Stomach smooth muscle (tissue), 2 donors: ENCODE measurements around the gene WHRN.

Experiments used
- H3K27ac ChIP-seq: one replicate; pipeline ENCODE4 v1.7.0; 2013; ENCODE audit warnings: mild to moderate bottlenecking, low read length, inconsistent platforms
- H3K27me3 ChIP-seq, 2 donors: one replicate each; pipeline ENCODE4 v1.7.0; 2013; ENCODE audit warnings: low read length in 2 of 2; ENCODE audit not compliant: insufficient read depth in 2 of 2, control insufficient read depth in 1 of 2
- H3K36me3 ChIP-seq, 2 donors: one replicate each; pipeline ENCODE4 v1.7.0; 2013; ENCODE audit warnings: low read length in 2 of 2; ENCODE audit not compliant: control insufficient read depth in 2 of 2, insufficient read depth in 2 of 2
- H3K4me1 ChIP-seq: one replicate; pipeline ENCODE4 v1.7.0; 2013; ENCODE audit warnings: low read length; ENCODE audit not compliant: control insufficient read depth, insufficient read depth
- H3K4me3 ChIP-seq, 2 donors: one replicate each; pipeline ENCODE4 v1.7.0; 2013; ENCODE audit warnings: low read length in 2 of 2
- H3K9ac ChIP-seq, 2 donors: one replicate each; pipeline ENCODE4 v1.7.0; 2013; ENCODE audit warnings: low read length in 2 of 2, mild to moderate bottlenecking in 1 of 2
- H3K9me3 ChIP-seq, 2 donors: one replicate each; pipeline ENCODE4 v1.7.0; 2013; ENCODE audit warnings: low read length in 2 of 2; ENCODE audit not compliant: control insufficient read depth in 2 of 2
- donor health status: healthy.
- donor health status: Pancreatic carcinoma.

WHRN gene

DNA sequence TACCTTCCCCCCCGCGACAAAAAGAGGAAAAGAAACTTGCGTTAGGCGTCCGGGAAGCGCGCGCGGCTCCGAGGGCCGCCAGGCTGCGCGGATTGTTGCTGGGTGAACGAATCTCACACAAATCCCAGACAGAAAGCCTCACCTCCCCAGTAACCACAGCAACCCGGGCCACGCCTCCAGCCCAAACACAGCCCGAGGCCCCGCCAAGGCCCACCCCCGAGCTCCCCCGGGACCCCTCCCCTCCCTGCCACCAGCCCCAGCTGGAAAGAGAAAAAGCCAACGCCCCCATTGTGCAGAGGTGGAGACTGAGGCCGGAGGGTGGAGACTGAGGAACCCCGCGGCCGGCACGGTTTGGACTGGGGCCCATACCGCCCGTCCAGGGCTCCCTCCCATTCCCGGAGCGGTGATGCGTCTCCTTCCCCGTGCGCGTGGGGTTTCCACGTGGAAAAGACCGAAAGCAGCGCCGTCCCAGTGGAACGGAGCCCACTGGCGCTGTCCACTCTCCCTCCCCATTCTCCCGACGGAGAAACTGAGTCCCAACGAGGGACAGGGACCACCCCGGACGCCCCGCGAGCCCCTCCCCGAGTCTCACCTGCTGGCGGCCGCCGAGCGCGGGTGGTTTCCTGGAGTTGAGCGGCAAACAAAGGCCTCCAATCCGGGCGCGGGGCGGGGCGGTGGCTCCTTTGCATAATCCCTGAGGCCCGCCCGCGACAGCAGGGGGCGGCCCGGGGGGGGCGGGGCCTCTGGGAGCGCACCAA, 107.2 kb downstream of the WHRN start:
- Histone ChIP-seq H3K9ac (peak overlapping the region; percentile 75 to 76), H3K27ac (peak overlapping the region; percentile 69), H3K27me3 (no peaks in the 10 kb centered on the region), H3K36me3 (peaks cover 0 to 9% of the 10 kb centered on the region in 2 donors), H3K9me3 (no peaks in the 10 kb centered on the region), H3K4me3 (peak overlapping the region; percentile 85 to 88), H3K4me1 (peaks cover 22% of the 10 kb centered on the region)

DNA sequence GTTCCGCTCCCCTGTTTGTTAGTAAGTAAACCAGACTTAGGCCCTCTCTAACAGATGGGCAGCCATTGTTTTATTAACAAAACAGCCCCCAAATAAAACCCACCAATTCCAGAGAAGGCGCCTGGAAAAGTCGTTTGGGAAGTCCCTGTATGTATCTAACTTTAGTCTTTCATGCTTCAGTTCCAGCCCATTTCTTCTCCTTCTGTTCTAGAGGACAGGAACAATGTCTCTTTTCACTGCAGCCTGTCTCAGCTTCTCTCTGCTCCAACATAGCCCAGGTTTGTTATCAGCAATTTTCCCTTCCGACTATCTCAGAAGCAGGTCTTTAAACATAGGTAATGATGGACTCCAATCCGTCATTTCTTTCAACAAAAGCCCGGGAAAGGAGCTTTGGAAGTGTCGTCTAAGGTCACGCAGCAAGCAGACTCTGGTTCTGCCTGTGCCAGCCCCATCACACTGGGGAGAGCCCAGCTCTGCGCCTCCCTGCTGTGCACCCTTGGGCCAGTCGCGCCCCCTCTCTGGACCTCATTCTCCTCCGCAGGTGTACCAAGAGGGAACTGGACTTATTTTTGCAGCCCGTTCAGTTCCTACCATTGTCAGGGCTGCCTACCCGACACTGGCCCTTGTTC, 107.9 kb downstream of the WHRN start:
- H3K4me1 ChIP-seq: peaks cover 25% of the 10 kb centered on the region
- peak overlapping the region; percentile 85 to 88 for H3K4me3 ChIP-seq
- H3K27ac ChIP-seq: peak overlapping the region; percentile 69
- H3K27me3 ChIP-seq: no peaks in the 10 kb centered on the region
- H3K9ac ChIP-seq: peak overlapping the region; percentile 62 to 75
- H3K9me3 ChIP-seq: no peaks in the 10 kb centered on the region
- H3K36me3 ChIP-seq: peaks cover 0 to 4% of the 10 kb centered on the region in 2 donors

DNA sequence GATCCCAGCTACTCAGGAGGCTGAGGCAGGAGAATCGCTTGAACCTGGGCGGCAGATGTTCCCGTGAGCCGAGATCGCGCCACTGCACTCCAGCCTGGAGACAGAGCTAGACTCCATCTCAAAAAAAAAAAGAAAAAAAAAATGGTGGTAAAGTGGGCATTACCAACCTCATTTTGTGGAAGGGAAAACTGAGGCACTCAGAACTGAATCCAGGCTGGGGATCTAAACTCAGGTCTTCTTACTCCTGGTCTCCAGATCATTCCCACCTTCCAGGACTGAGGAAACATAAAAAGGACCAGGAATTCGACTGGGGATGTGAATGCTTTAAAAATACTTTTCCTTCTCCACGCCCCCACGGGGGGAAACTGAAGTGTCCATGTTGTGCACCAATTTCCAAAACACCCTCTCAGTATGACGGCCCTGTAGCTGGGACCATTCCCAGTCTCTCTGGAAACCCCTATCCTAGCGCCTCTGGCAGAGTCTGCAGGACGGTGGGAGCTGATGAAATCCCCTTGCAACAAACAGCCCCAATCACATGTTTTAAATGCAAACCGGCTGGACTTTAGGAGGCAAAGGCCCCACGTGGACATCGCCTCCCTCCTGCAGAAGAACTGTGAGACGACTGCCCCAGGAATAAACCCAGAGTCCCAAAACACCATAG, 108.6 kb downstream of the WHRN start:
- Histone ChIP-seq H3K9me3 (no peaks in the 10 kb centered on the region), H3K9ac (peak overlapping the region in 1 of 2 donors; percentile 75), H3K36me3 (peaks cover 0 to 4% of the 10 kb centered on the region in 2 donors), H3K4me3 (peak overlapping the region in 1 of 2 donors; percentile 88), H3K4me1 (peaks cover 25% of the 10 kb centered on the region), H3K27ac (peak overlapping the region; percentile 69), H3K27me3 (no peaks in the 10 kb centered on the region)

DNA sequence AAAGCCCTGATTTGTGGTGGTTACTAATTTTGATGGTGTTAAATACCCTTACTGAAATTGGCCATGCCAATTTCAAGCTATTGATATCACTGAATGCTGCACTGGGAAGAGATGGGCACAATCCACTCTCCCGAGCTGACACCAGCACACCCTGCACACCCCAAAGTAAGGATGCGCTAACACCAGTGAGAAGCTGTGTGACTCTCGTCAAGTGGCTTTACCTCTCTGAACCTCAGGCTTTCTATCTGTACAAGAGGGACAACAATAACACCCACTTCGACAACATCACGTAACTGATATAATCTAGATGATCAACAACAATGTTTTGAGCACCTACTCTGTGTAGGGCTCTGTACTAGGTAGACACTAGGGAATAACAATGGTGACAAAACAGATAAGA, 109.5 kb downstream of the WHRN start:
- peak overlapping the region; percentile 71 for H3K27ac ChIP-seq
- H3K4me1 ChIP-seq: peaks cover 25% of the 10 kb centered on the region
- H3K27me3 ChIP-seq: no peaks in the 10 kb centered on the region
- H3K36me3 ChIP-seq: no peaks in the 10 kb centered on the region
- no peak overlapping the region for H3K9ac ChIP-seq
- H3K9me3 ChIP-seq: no peaks in the 10 kb centered on the region
- H3K4me3 ChIP-seq: no peak overlapping the region

DNA sequence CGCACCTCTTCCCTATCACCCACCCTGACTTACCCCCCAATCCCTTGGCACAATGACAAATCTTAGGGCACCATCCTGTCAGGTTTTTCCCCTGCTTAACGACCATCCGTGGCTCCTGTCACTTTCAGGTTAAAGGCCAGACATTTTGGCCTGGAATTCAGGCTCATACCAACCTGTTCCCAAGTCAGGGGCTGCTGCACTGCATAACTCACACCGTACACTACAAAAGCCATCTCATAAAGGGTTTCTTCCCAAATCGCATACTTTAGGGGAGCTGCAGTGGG, 110.0 kb downstream of the WHRN start:
- Histone ChIP-seq H3K9me3 (no peaks in the 10 kb centered on the region), H3K4me1 (peaks cover 28% of the 10 kb centered on the region), H3K27ac (peak overlapping the region; percentile 71), H3K9ac (peak overlapping the region in 1 of 2 donors; percentile 39), H3K4me3 (peak overlapping the region; percentile 45 to 54), H3K27me3 (no peaks in the 10 kb centered on the region), H3K36me3 (no peaks in the 10 kb centered on the region)

DNA sequence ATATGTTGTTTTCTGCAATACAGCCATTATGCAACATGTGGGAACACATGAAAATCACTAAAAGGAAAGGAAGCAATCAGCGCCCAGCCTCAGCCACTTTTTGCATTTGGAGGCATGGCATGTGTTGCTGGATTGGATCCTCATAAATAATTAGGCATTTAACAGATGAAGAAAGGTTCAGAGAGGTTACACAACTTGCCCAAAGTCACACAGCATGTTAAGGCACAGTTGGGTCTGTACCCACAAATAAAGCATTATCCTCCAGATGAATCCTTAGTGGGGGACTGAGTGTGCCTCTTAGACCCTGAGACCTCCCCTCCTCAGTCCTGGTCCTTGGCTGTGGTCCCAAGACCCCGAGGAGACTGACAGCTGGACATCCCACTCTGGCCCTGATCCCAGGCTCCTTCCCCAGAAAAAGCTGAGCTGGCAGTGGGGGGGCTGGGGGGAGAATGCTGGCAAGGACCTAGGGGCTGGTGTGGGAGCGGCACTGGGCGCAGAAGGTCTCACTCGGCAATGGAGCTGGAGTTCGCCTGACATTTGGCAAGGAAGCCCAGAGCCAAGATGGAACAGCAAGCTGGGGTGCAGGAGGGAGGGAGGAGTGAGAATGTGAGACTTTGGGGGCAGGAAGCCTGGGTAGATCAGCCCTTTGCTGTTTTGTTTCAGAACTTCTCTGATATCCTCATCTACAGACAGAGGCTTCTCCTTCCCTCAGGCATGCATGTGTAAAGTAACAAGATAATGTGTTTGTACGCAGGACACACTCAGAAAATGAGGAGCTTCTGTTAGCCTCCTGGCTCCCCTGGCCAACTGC, 110.5 kb downstream of the WHRN start:
- Histone ChIP-seq H3K4me1 (peaks cover 30% of the 10 kb centered on the region), H3K27me3 (no peaks in the 10 kb centered on the region), H3K9ac (peak overlapping the region; percentile 39 to 42), H3K9me3 (no peaks in the 10 kb centered on the region), H3K27ac (peak overlapping the region; percentile 71), H3K36me3 (no peaks in the 10 kb centered on the region), H3K4me3 (peak overlapping the region; percentile 45 to 54)

DNA sequence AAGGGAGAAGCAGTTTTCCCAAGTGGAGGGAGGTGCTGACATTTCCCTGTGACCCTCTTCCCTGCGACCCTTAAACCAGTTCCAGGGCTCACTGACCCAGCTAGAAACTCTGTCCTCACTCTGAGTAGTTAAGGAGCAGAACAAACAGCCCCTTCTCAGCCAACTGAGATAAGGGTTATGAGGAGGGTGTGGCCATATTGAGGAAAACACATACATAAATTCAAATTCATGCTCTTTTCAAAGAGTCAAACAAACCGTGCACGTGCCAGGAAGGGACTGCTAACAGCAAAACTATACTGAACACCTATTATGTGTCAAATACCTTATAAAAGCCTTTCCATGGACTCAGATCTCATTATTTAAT, 112.5 kb downstream of the WHRN start:
- H3K27me3 ChIP-seq: no peaks in the 10 kb centered on the region
- peaks cover 46% of the 10 kb centered on the region for H3K4me1 ChIP-seq
- H3K9ac ChIP-seq: no peak overlapping the region
- H3K4me3 ChIP-seq: no peak overlapping the region
- no peaks in the 10 kb centered on the region for H3K36me3 ChIP-seq
- H3K27ac ChIP-seq: no peak overlapping the region
- H3K9me3 ChIP-seq: no peaks in the 10 kb centered on the region

DNA sequence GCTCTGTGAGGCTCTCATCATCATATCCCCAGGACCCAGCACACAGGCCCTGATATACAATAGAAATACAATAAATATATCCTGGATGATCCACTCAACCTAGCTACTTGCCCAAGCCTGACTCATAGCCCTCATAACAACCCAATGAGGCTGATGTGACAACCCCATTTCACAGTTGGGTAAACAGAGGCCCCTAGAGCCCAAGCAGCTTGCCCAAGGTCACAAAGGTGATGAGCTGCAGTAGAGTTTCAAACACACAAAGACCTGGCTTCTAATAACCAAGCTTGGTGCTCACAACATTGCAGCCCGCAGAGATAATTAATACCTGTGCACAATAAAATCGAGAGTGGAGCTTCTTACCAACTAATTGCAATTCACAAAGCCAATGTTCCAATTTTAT, 114.3 kb downstream of the WHRN start:
- H3K27ac ChIP-seq: no peak overlapping the region
- no peaks in the 10 kb centered on the region for H3K9me3 ChIP-seq
- H3K4me3 ChIP-seq: no peak overlapping the region
- peaks cover 54% of the 10 kb centered on the region for H3K4me1 ChIP-seq
- no peaks in the 10 kb centered on the region for H3K27me3 ChIP-seq
- no peak overlapping the region for H3K9ac ChIP-seq
- H3K36me3 ChIP-seq: no peaks in the 10 kb centered on the region

DNA sequence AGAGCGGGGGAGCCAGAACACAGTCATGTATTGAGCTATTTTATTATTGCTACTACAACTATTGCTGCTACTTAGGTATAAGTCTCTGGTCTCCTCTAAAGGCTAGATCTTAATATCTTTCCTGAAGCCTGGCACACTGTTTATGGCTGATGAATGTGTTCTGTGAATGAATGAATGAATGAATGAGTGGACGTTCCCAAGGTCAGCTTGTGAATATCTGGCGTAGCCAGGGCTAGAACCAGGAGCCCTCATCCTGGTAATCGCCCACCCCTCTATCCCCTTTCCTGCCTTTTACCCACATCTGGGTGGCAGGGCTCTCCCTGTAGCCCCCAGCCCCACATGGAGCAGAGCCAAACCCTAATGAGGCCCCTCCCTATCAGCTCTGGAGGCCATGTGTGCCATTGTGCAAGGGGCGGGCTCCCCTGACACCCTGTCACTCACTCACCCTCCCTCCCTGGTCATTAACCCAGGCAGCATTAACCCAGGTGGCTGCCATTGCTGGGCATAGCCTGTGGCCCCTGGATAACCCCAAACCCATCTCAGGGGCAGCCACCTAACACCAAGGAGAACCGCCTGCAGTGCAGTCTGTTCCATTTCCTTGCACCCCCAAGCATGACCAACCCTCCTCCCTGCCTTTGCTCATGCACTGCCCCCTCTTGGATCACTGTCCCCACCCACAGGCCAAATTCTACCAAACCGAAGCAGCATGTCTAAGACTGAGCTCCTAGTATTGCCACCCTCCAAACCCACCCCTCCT, 115.5 kb downstream of the WHRN start:
- Histone ChIP-seq H3K27ac (no peak overlapping the region), H3K4me1 (peaks cover 56% of the 10 kb centered on the region)

DNA sequence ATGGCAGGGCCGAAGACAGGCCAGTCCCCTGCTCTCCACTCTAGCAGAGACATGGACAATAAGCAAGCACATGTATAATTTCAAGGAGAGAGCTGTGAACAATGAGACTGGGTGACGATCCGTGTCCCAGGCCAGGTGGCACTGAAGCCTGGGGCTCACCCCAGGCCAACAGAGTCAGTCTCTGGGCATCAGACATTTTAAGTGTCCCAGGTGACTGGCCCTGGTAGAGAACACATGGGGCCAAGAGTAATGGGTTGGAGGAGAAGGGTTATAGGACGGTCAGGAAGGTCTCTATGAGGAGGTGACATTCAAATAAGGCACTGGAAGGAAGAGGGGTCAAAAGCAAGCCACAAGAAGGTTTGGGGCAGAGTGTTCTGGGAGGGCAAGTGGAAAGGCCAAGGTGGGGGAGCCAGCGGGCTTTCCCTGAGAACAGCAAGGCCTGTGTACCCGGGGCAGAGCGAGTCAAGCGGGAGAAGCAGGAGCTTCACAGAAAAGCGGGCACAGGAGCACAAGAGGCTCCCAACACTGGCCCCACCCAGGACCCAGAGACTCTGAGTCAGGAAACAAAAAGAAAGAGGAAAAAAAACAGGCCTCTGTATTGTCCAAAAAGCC, 116.4 kb downstream of the WHRN start:
- H3K4me1 ChIP-seq: peaks cover 53% of the 10 kb centered on the region
- peak overlapping the region; percentile 85 for H3K27ac ChIP-seq
- H3K9me3 ChIP-seq: no peaks in the 10 kb centered on the region
- no peaks in the 10 kb centered on the region for H3K27me3 ChIP-seq
- H3K9ac ChIP-seq: peak overlapping the region; percentile 83 to 92
- no peaks in the 10 kb centered on the region for H3K36me3 ChIP-seq
- H3K4me3 ChIP-seq: peak overlapping the region; percentile 91 to 97

More for the DNA sequence above, 115.5 kb downstream of the WHRN start:
- Histone ChIP-seq H3K9ac (no peak overlapping the region), H3K27me3 (no peaks in the 10 kb centered on the region), H3K36me3 (no peaks in the 10 kb centered on the region), H3K9me3 (no peaks in the 10 kb centered on the region), H3K4me3 (peak overlapping the region in 1 of 2 donors; percentile 8)
